ENCODE measurements around the gene FBH1.
"Not testable (repeated sequence)": the region's sequence is repeated elsewhere in the genome, so short reads cannot be mapped to it uniquely, and the experiment has no call there.

The FBH1 gene

DNA sequence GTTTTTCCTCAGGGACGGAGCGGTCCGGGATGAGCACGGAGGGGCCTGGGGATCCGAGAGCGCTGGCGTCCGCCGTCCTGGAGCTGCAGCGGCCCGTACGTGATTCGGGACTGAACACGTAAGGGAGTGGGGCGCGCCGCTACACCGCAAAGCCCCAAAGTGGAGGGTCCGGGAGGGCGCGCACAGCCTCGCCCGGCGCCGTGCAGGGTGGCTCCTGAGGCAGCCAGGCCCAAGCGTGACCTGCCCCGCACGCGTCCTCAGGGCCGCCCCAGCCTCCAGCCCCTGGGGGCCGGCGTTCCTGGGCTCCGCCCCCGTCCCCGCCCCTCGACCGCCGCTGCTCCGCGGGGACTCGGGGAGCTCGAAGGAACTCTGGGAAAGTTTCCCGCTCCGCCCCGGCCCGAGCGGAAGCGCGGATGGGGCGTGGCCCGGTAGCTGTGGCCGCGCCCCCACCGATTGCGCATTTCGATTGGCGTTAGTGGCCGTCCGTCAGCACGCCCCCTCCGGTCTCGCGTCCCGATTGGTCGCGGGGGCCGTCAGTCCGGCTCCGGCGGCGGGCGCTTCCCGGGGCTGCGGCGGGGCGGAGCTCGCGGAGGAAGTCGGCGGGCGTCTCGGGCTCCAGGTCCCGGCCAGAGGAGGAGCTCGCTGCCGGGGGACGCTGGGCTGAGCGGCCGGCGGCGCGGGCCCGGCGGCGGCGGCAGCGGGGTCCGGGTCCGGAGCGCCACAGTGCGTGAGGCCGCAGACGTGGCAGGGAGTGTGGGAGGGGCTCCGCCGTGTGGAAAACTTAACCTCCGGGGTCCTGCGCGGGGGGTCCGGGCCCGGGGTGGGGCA, at the start of gene FBH1, which contains the start of gene ANKRD16:
Gene FBH1, plus strand, starts transcription at position 620 of the 828 bp plus-strand sequence. Its CDS starts 103 bp downstream, at position 723.
Gene ANKRD16, minus strand, starts transcription at position 270 of the 828 bp plus-strand sequence. CDS start 539 bp downstream, outside the sequence.
- peak; percentile 97 for DNase-seq

DNA sequence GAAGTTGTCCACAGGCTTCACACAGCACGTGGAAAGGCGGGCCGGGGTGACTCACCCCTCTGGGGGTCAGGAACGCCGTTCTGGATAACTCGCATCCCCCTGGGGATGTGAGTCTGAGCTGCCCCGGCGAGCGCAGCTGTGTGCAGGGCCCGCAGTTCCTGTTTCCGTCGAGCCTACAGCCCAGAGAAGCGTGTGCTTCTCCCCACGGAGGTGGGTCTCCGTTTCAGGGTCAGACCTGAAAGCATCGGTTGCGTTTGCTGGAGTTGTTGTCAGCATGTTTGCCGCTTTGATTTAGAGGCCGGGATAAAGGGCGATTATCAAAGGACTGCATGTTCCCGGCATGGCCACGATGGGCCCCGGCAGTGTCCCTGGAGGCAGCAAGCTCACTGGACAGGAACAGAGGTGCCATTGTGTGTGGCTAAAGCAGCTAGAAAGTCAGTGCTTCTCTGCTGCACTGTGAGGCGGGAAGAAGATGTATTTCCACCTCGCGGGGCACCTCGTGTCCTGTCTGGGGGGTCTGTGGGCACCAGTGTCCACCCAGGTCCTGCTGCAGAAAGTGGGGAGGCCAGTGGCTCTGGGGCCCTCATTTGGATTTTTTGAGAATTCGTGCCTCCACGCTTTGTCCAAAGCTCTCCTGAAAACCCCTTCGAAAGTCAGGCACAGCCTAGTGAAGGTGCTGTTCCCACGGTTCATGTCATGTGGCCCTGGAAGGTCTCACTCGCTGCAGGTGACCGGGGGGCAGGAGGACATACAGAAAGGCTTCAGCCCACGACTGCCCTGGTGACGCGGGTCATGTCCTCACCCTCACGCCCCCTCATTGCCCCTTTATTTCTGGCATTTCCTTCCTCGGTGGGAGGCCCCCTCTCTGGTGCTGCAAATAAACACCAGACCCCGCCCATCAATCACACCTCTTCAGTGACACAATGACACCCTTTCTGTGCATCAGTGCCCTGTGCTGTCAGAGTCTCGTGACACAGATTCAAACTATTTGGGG, 49.4 kb upstream of the FBH1 start:
- DNase-seq, result no peak

DNA sequence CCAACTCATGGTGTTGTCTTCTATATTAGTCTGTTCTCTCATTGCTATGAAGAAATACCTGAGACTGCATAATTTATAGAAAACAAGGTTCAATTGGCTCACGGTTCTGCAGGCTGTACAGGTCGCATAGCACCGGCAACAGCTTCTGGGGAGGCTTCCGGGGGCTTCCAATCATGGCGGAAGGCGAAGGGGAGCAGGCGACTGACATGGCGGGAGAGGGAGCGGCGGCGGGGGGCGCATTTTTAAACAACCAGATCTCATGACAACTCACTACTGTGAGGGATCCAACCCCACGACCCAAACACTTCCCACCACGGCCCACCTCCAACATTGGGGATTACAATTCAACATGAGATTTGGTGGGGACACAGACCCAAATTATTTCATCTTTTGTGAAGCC, 48.1 kb upstream of the FBH1 start:
- no peak for DNase-seq

DNA sequence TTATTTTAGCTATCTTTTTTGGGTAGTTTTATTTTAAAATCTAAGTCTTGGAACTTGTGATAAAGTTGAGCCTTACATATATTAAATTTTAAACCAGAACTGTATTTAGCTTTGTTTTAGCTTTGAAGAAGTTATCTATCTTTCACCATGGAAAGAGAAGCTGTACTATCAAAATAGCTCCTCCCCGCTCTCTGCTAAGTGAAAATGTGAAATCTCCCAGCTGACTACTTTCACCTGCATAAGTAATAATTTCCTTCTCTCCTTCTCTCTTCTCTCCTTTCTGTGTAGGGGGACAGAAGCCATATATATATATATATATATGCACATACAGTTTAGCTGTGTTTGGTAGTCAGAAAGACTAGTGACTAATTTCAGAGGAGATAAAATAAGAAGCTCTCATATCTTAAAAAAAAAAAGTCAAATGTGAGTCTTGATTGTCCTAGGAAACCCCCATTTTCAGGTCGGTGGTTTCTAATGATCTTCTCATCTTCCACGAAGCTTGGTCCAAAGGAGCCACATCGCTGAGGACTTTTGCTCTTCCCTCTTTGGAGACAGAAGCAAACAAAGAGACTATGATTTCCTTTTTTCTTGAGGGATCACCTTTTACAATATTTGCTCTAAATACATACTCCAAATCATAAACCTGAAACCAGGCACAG, 46.2 kb upstream of the FBH1 start:
- no peak for DNase-seq

DNA sequence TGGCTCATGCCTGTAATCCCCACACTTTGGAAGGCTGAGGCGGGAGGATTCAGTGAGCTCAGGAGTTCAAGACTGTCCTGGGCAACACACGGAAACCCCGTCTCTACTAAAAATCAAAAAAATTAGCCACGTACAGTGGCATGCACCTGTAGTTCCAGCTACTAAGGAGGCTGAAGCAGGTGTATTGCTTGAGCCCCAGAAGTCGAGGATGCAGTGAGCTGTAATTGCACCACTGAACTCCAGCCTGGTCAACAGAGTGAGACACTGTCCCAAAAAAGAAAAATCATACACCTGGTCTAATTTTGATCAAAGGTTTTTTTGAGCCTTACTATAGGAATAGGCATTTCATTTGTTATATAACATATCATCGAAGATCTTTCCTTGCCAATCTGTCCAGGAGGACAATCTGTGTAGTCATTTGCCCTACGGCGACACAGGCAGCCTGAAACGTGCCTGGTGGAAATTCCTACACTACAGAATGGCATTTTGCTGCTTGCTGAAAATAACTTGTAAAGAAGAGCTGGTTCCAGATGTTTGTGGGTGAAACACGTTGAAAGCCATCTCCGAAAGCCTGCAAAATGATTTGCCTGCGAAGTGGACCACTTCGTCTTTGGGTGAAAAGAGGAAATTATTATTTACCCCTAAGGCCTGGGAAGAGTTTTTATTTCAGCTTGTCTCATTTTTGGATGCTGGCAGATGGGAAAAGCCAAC, 45.5 kb upstream of the FBH1 start:
- no peak for DNase-seq

DNA sequence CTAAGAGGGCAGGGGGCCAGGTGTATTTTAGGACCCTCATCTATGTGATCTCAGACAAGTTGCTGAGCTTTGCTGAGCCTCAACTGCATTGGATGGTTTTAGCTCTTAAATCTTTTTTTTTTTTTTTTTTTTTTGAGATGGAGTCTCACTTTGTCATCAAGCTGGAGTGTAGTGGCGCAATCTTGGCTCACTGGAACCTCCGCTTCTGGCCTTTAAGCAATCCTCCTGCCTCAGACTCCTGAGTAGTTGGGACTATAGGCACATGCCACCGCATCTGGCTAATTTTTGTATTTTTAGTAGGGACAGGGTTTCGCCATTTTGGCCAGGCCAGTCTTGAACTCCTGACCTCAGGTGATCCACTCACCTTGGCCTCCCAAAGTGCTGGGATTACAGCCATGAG, 43.4 kb upstream of the FBH1 start:
- DNase-seq, result not testable (repeated sequence)

DNA sequence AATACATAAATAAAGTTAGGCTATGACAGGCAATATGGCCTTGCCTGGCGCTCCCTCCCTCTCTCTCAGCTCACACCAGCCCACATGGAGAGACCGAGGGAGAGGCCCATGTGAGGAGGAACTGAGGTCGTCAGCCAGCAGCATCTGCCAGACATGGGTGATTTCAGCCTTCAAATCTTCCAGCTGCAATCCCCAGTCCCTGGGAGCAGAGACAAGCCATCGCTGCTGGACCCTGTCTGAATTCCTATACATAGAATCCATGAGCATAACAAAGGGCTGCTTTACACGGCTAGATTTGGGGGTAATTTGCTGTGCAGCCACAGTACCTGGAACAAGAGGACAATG, 35.9 kb upstream of the FBH1 start:
- DNase-seq, result no peak

DNA sequence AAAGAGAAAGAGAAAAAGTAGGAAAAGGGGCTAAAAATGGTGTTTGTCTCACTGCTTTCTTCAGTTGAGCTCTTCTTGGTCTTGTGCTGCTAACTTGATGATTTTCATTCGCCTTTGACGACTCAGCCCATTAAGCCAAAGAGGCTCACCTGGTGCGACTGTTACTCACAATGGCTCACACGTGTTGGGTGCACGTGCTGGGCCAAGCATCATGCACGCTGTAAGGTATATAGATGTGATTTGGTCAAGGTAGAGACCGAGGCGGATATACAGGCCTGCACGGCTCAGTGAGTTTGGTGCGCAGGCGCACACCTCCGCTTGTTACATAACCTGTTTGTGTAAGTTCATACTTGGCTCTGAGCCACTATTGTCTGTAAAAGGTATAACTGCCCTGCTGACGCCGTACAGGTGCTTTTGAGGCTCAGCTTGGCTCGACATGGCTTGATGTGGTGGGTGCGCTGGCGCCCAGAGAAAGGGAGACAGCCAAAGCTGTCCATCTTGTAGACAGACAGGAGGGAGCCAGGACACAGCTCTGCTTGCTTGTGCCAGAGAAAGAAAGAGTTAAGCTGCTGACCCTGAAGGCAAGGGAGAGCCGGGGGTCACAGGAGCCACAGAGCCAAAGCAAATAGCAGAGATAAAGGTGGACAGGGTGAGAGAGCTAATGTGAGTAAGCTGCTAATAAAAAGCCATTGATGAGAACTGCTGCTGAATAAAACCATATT, 33.9 kb upstream of the FBH1 start:
- DNase-seq, result no peak

DNA sequence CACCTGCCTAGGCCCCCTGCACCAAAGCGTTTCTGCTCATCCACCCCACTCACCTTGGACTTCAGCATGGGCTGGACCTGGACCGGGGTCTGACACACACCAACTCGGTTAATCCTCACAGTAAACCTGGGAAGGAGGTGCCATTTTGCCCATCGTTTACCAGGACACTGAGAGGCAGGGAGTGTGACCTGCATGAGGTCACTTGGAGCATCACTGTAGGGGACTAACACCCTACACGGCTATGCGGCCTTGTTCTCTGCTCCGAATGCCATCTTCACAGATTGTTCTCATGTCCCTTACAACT, 33.4 kb upstream of the FBH1 start:
- no peak for DNase-seq

DNA sequence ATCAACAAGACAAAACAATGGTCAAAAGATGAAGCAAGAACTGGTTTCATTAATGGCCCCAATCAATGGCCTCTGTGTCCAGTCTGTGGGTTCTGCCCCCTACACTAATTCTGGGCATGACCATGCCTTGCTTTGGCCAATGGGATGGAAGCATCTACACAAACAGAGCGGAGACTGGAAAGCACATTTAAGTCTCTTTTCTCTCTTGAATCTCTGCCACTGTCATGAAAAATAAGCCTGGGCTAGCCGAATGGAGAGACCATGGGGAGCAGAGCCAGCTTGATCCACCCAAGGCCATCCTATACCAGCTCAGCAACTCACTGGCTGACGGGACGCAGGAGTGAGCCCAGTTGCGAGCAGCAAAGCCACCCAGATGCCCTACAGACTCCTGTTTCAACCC, 31.2 kb upstream of the FBH1 start:
- DNase-seq, result no peak

DNA sequence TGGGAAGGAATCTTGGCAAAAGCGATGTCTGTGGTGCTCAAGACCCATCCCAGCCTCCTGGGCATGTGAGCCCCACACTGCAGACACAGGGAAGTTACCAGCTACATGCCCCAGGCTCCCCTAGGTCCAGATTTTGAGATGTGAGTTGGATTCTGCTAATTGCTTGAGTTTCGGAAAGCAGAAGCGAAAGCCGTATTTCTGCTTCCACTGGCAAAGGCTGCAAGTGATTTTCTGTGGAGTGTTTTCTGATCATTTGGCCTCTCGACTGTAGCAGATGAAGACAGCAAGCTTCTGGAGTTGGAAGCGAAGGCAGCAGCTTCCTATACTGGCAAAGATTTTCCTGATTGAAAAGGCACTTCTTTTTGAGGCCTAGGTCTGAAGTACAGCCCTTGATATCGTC, 30.0 kb upstream of the FBH1 start:
- no peak for DNase-seq

DNA sequence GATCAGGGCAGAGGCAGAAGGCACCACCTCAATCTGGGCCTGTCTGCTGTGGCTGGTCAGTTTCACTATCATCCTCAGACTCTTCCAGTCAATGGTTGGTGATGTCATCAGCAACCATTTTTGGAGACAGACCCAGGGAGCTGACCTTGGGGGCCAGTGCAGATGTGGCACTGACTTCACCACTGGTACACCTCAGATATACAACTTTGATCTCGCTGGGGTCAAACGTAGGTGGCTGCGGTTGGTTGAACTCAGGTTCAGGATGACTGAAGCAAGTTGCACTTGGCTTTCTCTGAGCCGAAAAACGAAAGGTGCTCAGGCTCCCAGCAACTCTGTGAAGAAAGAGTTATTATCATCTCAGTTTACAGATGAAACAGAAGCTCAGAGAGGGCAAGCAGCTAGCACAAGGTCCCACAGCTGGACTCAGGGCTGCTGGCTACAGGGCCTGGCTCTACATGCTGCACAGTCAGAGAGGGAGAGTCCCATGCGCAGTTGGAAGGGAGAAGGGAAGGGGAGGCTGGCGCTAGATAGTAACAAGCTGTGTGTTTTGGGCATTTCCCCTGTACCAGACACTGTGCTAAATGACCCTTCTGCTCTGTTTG, 27.6 kb upstream of the FBH1 start:
- DNase-seq, result no peak

DNA sequence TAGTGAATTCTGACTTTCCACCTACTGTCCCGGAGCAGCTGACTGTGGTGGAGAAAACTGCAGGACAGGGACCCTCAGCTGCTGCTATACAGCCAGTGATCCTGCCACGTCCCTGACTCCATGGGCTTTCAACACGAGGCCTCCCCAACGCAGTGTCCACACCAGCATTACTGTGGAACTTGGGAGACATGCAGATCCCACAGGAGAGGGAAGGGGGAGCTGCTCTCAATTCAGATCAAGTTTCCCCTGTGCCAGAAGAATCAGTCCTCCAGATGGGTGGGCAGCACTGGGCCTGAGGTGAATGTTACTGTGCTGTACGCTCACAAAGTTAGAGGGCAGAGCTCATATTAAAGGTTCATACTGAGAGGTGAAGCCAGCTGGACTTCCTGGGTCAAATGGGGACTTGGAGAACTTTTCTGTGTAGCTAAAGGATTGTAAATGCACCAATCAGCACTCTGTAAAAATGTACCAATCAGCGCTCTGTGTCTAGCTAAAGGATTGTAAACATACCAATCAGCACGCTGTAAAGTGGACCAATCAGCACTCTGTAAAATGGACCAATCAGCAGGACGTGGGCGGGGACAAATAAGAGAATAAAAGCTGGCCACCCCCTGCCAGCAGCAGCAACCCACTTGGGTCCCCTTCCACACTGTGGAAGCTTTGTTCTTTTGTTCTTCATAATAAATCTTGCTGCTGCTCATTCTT, 26.9 kb upstream of the FBH1 start:
- not testable (repeated sequence) for DNase-seq

DNA sequence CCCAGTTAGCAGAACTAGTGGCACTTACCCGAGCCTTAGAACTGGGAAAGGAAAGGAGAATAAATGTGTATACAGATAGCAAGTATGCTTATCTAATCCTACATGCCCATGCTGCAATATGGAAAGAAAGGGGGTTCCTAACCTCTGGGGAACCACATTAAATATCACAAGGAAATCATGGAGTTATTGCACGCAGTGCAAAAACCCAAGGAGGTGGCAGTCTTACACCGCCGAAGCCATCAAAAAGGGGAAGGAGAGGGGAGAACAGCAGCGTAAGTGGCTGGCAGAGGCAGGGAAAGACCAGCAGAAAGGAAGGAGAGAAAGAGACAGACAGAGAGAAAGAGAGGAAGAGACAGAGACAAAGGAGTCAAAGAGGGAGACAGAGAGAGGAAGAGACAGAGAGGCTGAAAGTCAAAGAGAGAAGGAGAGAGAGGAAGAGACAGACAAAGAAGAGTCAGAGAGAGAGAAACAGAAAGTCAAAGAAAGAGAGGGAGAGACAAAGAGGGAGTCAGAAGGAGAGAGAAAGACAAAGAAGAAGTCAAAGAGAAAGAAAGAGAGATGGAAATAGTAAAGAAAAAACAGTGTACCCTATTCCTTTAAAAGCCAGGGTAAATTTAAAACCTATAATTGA, 23.5 kb upstream of the FBH1 start:
- not testable (repeated sequence) for DNase-seq

DNA sequence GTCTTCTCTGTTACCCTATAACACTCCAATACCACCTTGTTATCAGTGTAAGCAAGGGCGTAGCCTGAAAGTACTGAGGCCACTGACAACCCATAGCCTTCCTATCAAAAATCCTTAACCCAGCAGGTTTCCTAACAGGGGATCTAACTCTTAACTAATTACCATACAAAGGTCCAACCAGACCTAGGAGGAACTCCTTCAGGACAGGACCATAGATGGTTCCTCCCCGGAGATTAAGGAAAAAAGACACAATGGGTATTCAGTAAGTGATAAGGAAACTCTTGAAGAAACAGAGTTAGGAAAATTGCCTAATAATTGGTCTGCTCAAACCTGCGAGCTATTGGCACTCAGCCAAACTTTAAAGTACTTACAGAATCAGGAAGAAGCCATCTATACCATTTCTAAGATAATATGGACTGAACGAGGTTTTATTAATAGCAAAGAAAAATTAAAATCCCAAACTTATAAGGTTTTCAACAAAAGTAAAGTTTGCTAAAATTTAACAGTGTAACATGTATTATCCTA, 22.9 kb upstream of the FBH1 start:
- DNase-seq, result not testable (repeated sequence)

DNA sequence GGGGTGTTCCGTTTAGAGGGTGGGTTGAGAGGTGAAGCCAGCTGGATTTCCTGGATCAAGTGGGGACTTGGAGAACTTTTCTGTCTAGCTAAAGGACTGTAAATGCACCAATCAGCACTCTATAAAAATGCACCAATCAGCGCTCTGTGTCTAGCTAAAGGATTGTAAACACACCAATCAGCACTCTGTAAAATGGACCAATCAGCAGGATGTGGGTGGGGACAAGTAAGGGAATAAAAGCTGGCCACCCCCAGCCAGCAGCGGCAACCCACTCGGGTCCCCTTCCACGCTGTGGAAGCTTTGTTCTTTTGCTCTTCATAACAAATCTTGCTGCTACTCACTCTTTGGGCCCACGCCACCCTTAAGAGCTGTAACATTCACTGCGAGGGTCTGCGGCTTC, 21.7 kb upstream of the FBH1 start:
- DNase-seq, result not testable (repeated sequence)

DNA sequence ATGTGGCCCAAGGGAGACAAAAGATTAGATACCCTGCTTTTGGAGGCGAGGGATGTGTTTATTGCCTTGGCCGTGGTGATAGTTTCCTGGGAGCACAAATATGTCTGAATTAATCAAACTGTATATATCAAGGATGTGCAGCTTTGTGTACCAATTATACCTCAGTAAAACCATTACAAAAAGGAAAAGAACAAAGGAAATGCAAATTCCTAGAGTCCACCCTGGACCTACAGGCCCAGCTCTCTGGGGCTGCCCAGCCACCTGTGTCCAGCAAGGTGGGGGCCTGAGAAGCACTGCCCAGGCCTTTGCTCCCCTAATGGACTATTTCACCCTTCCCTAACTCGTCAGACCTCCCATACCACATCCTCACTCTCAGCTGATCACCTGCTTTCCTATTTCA, 20.9 kb upstream of the FBH1 start:
- DNase-seq, result no peak

DNA sequence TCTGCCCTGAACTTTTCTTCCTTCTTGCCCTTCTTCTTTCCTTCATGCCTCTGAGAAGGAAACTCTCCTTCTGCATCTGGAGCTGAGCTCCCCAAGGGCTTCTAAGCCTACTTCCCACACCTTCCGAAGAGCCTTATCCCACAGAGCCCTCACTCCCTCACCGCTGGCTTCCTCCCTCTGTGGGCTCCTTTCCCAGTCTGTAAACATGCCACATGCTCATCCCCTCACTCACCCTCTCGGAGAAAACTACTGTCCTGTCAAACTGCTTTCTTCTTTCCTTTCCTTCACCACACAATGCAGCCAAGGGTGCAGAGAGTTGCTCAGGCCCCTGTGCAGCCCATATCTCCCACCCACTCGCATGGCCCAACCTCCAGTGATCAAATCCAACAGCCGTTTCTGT, 18.4 kb upstream of the FBH1 start:
- no peak for DNase-seq

DNA sequence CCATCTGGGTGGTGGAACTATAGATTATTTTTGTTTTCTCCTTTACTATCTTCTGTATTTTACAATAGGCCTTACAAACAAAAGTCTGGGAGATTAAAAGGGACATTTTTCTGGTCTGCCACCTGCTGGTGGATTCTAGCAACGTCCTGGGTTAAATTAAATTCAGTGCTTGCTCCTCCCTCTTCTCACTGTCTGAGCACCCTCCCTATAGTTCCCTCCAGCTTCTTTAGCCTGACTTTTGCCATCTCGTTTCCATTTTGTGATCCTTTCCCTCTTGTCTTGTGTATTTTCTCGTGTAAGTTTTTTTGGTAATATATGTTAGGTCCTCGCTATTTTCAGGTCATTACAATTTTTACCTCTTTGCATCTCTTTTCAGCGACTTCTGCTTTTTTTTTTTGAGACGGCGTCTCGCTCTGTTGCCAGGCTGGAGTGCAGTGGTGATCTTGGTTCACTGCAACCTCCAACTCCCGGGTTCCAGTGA, 16.5 kb upstream of the FBH1 start:
- DNase-seq, result peak; percentile 60

DNA sequence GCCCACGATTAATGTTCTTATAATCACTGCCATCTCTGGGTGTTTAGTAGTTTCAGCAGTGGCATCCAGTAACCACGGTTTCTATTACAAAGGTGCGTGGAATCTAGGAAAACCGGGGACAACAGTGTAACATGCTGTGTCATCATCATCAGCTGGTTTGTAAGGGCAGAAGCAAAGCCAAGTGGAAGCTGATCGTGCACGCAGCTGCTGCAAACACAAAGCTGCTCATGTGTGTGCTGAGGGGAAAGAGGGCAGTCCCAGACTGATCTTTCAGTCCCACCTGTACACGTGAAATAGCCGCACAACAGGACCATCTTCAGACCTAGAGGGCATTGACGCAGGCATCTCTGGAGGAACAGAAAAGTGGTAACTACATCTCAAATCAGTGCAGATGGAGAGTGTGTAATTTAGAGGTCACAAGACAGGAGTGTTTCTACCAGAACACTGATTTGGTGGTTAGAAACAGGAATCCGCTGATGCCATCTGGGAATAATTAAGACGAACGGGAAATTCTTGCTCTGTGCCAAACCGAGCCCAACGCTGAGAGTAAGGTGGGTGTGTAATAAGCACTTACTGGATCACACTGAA, 13.8 kb upstream of the FBH1 start:
- DNase-seq, result no peak

Measured in activated gamma-delta T cell treated with Interleukin-2 at 50 U/mL for 16 hours (primary cell).